Hepatic stellate cell (primary cell): ENCODE data around the gene EMP3.
"Not testable (repeated sequence)": the region's sequence is repeated elsewhere in the genome, so short reads cannot be mapped to it uniquely, and the experiment has no call there.

Experiments used
- DNase-seq: peaks from one replicate; pipeline ENCODE4 v3.0.0; 2011; ENCODE audit warnings: low spot score

The EMP3 gene

GRCh38 chr19:48325265-48325910 is at the start of gene EMP3:
EMP3 (plus strand) TSS chr19:48325552; CDS start chr19:48326845, 1,293 bp downstream.
- peak; percentile 95 for DNase-seq

GRCh38 chr19:48279747-48280146 is 45.6 kb upstream of the EMP3 start:
- DNase-seq = no peak

GRCh38 chr19:48283908-48284307 is 41.4 kb upstream of the EMP3 start:
- peak; percentile 76 for DNase-seq

GRCh38 chr19:48284896-48285295 is 40.5 kb upstream of the EMP3 start:
- no peak for DNase-seq

GRCh38 chr19:48287748-48288147 is 37.6 kb upstream of the EMP3 start:
- DNase-seq = no peak

GRCh38 chr19:48290401-48290770 is 35.0 kb upstream of the EMP3 start:
- peak; percentile 83 for DNase-seq

- peak; percentile 83 for DNase-seq
Observed at GRCh38 chr19:48290771-48291488, 34.4 kb upstream of the EMP3 start.

- not testable (repeated sequence) for DNase-seq
Observed at GRCh38 chr19:48291489-48291815, 33.9 kb upstream of the EMP3 start.

GRCh38 chr19:48292798-48293197 is 32.6 kb upstream of the EMP3 start:
- DNase-seq = peak; percentile 67

- DNase-seq = no peak
Observed at GRCh38 chr19:48295458-48295857, 29.9 kb upstream of the EMP3 start.

GRCh38 chr19:48296963-48297734 is 28.2 kb upstream of the EMP3 start:
- no peak for DNase-seq

GRCh38 chr19:48297975-48298374 is 27.4 kb upstream of the EMP3 start:
- no peak for DNase-seq

- DNase-seq = no peak
Observed at GRCh38 chr19:48301886-48302599, 23.3 kb upstream of the EMP3 start.

- DNase-seq = no peak
Observed at GRCh38 chr19:48302600-48302959, 22.8 kb upstream of the EMP3 start.

- DNase-seq = no peak
Observed at GRCh38 chr19:48303367-48303766, 22.0 kb upstream of the EMP3 start.

GRCh38 chr19:48303866-48304265 is 21.5 kb upstream of the EMP3 start:
- no peak for DNase-seq

GRCh38 chr19:48308631-48309586 is 16.4 kb upstream of the EMP3 start:
- DNase-seq = no peak

GRCh38 chr19:48309731-48310130 is 15.6 kb upstream of the EMP3 start:
- DNase-seq = not testable (repeated sequence)

GRCh38 chr19:48310227-48310626 is 15.1 kb upstream of the EMP3 start:
- DNase-seq = no peak

GRCh38 chr19:48311384-48311783 is 14.0 kb upstream of the EMP3 start:
- no peak for DNase-seq

- DNase-seq = no peak
Observed at GRCh38 chr19:48315712-48316111, 9.6 kb upstream of the EMP3 start.

GRCh38 chr19:48317708-48317960 is 7.7 kb upstream of the EMP3 start:
- not testable (repeated sequence) for DNase-seq
